A673 (cell line): ENCODE results near the gene CERS5.

Source experiments
- CTCF ChIP-seq: fragments of 300-800, 200-600 bp; sonication (generic); conservative IDR thresholded peaks from 2 replicates; pipeline ENCODE4 v1.5.1; 2017; ENCODE audit warnings: low read depth, mild to moderate bottlenecking, antibody characterized with exemption, low read length, moderate library complexity, mixed read lengths
- EZH2 ChIP-seq: fragments of 200-600 bp; sonication (generic); IDR thresholded peaks from 2 replicates; pipeline ENCODE4 v1.6.1; 2017; ENCODE audit warnings: borderline replicate concordance, low read depth, mild to moderate bottlenecking, mixed read lengths, antibody characterized with exemption, low read length; ENCODE audit not compliant: poor library complexity, severe bottlenecking

- TF ChIP-seq CTCF (no peak), EZH2 (no peak)
Measured at GRCh38 chr12:50185970-50186663, 18.9 kb upstream of the CERS5 start.
